NB4 (cell line): ENCODE results near the gene MINAR1.

ENCODE experiments used
- CTCF ChIP-seq: IDR thresholded peaks from one replicate; pipeline ENCODE4 v1.5.1; 2012; ENCODE audit warnings: low read depth, low read length
- MAX ChIP-seq: IDR thresholded peaks from 2 replicates; pipeline ENCODE4 v1.6.1; 2011; ENCODE audit warnings: low read depth, low read length
- MYC ChIP-seq: IDR thresholded peaks from 2 replicates; pipeline ENCODE4 v1.6.1; 2011; ENCODE audit warnings: low read depth, low read length
- POLR2A ChIP-seq: IDR thresholded peaks from 2 replicates; pipeline ENCODE4 v1.6.1; 2011; ENCODE audit warnings: mild to moderate bottlenecking; ENCODE audit not compliant: insufficient read length; ENCODE audit errors: extremely low read depth

- no peak for TF ChIP-seq CTCF
- no peak for TF ChIP-seq MAX
- TF ChIP-seq MYC: no peak
- TF ChIP-seq POLR2A: no peak
Observed at GRCh38 chr15:79431636-79432344, at the start of gene MINAR1.
